ENCODE measurements around the gene MOB3B.
"Not testable (repeated sequence)": the region's sequence is repeated elsewhere in the genome, so short reads cannot be mapped to it uniquely, and the experiment has no call there.

The MOB3B gene

DNA sequence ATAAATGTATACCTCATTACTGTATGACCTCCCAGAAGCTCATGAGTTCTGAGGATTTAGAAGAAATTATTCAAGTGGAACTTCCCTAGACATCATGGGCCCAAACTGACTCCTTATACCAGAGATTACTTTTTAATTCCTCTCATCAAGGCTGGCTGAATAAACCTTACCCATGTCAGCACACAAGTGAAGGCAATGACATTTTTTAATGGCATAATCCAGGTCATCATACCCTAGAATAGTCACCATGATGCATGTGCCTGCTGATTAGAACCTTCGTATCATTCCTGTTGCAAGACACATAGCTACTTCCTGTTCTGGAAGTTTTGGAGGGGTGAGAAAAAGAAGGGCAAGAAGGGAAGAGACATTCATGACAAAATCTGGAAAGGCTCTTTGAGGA, 55.3 kb downstream of the MOB3B start:
- no peak for DNase-seq (ENCODE audit: low spot score)

DNA sequence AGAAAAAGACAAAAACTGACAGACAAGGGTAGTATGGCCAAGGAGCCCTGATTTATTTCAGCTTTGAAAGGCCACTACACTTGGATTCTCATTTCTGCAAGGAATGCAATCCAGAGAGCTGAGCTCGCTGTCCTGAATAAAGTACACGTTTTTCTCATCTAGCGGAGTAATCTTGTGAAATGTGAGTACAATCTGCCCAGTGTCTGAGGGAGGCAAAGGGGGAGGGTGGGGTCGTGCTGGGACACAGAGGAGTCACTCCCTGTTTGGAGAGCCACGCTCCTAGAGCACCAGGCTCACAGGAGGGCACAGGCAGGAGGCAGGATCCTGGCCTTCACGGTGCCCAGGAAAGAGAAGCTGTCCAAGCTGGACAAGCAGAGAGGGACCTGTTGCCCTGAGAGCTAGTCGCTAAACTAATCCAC, 56.5 kb downstream of the MOB3B start:
- no peak for DNase-seq (ENCODE audit: low spot score)

GRCh38 chr9:27472195-27472594, 57.4 kb downstream of the MOB3B start:
- DNase-seq (ENCODE audit: low spot score) = no peak

DNA sequence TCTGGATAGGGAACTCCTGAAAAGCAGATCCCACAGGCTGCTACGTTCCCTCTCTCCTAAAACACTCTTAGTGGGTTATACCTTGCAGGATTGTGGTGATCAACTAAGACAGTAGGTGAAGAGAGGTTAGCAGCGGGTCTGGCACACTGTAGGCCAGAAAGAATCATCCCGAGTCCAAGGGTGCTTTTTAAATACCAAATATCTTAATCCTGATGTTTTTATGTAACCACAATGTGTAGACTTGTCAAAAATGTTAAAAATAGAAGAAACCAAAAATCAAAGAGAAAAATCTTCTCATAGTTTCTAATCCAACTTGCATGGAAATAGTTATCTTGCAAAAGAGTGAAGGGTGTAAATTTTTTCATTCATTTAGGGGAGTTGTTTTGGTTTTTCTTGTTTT, 57.8 kb downstream of the MOB3B start:
- no peak for DNase-seq (ENCODE audit: low spot score)

DNA sequence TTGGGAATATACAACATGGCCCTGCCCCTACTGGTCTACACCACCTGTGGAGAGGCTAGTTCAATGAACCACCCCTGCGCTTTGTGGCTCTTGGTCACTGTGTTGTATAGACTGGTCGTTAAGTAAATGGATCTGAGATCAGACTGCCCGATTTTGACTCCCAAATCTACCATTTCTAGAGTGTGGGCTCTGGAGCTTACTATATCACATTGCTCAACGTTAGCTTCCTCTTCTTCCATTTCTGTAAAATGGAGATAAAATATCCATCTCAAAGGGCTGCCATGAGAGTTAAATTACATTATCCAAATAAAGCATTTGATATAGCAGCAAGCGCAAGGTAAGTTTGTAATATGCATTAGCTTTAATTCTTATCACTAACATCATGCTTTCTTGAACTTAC, 58.2 kb downstream of the MOB3B start:
- DNase-seq (ENCODE audit: low spot score) = no peak

GRCh38 chr9:27470291-27470856, 59.2 kb downstream of the MOB3B start:
- no peak for DNase-seq (ENCODE audit: low spot score)

- no peak for DNase-seq (ENCODE audit: low spot score)
Observed at GRCh38 chr9:27469550-27469949, 60.1 kb downstream of the MOB3B start.

GRCh38 chr9:27468462-27469110, 61.0 kb downstream of the MOB3B start:
- no peak for DNase-seq (ENCODE audit: low spot score)

GRCh38 chr9:27468000-27468399, 61.6 kb downstream of the MOB3B start:
- no peak for DNase-seq (ENCODE audit: low spot score)

DNA sequence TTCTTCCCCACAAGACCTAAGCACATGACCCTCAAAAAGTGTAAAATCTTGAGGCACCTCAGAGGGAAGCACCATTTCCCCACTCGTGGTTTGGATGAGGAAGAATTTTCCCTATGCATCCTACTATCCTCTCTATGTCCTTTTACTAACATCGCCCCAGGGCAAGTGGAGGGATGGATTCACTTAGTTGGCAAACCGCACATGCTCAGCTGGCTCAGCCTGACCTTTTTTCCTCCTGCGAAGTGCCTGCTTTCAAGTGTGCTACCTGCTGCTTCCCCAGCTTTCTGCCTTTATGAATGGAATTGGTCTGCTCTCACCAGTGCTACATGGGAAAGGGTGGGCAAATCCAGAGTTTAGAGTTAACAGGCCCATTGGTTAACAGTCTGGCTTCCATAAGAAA, 62.1 kb downstream of the MOB3B start:
- no peak for DNase-seq (ENCODE audit: low spot score)

GRCh38 chr9:27466516-27466915, 63.1 kb downstream of the MOB3B start:
- not testable (repeated sequence) for DNase-seq (ENCODE audit: low spot score)

DNA sequence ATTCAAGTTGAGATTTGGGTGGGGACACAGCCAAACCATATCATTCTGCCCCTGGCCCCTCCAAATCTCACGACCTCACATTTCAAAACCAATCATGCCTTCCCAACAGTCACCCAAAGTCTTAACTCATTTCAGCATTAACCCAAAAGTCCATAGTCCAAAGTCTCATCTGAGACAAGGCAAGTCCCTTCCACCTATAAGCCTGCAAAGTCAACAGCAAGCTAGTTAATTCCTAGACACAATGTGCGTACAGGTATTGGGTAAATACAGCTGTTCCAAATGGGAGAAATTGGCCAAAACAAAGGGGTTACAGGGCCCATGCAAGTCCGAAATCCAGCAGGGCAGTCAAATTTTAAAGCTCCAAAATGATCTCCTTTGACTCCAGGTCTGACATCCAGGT, 64.7 kb downstream of the MOB3B start:
- not testable (repeated sequence) for DNase-seq (ENCODE audit: low spot score)

- DNase-seq (ENCODE audit: low spot score) = no peak
Observed at GRCh38 chr9:27462846-27463245, 66.8 kb downstream of the MOB3B start.

DNA sequence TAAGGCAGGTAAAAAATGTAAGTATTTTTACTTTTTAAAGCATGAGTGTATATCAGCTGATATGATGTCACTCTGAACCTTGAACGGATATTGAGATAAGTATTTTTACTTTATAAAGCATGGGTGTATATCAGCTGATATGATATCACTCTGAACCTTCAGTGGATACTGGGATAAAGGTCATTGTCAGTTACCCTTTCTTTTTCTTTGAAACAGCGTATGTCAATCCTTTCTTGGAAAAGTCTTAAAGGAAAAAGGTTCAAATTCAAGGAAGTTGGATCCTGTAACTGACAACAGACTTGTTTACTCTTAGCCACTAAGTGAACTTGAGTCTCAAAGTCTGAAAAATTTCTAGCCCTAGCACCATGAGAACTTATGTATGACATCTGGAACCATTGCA, 67.2 kb downstream of the MOB3B start:
- no peak for DNase-seq (ENCODE audit: low spot score)

- DNase-seq (ENCODE audit: low spot score) = no peak
Observed at GRCh38 chr9:27460226-27461023, 69.2 kb downstream of the MOB3B start.

- DNase-seq (ENCODE audit: low spot score) = no peak
Observed at GRCh38 chr9:27457445-27457844, 72.2 kb downstream of the MOB3B start.

DNA sequence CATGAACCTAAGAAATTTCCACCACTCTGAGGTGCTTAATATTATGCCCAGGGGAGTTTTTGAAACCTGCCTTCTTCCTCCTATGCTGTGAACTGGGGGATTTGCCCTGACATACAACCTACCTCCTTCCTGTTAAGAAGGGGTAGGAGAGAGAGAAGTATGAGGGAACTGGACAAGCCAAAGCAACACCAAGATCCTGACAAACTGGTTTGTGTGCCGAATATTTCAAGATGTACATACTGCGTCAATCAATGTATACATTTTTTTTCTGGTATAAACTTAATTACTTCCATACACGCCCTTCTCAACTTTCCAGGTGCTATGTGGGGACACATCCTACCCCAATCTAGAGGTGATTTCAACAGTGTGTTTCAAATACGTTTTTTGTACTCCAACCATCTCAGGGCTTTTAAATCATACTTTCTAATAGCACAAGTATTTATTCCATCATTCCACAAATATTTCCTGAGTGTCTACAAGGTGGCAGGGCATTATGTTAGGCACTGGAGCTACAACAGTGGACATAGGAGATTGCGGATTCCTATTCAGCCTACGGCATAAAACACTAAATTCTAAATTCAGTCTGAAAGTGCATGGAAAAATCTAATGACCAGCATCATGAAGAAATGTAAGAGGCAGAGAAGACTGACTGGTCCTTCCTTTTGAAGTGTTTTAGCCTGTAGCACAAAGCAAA, 75.6 kb downstream of the MOB3B start:
- no peak for DNase-seq (ENCODE audit: low spot score)

- no peak for DNase-seq (ENCODE audit: low spot score)
Observed at GRCh38 chr9:27451207-27451797, 78.3 kb downstream of the MOB3B start.

GRCh38 chr9:27450752-27451151, 78.9 kb downstream of the MOB3B start:
- DNase-seq (ENCODE audit: low spot score) = no peak

DNA sequence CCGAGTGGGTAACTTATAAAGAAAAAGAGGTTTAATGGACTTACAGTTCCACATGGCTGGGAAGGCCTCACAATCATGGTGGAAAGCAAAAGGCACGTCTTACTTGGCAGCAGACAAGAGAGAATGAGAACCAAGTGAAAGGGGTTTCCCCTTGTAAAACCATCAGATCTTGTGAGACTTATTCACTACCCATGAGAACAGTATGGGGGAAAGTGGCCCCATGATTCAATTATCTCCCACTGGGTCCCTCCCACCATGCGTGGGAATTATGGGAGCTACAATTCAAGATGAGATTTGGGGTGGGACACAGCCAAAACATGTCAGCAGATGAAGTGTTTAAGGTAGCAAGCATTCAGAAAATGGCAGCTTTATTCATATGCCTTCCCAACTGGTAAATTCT, 81.3 kb downstream of the MOB3B start:
- not testable (repeated sequence) for DNase-seq (ENCODE audit: low spot score)

DNA sequence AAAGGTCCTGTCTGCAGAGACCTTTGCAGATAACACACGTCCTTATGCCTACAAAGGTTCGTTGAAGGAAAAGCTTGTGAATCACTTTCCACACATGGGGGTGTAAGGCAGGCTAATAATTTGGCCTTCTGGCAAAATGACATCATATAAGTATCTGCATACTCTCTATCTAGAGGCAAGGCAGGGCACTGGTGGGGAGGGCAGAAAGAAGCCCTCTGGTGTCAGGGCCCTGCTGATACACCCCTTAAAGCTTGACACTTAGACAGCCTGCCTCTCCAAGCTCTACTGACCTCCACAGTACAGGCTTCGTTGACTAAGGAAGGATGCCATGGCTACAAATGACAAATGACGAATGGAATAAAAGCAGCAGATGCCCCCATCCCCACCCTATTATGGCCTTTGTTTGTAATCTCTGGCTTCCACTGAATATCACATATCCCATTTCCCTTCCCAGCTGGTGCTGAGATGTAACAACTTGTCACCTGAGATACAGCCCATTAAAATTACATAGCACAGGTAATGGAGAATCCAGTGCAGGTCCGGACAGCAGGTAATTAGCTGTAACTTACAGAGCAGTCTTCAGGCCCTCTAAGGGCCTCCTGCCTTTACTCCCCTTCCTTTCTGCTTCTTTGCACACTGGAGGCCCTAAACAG, 82.5 kb downstream of the MOB3B start:
- DNase-seq (ENCODE audit: low spot score) = no peak

DNA sequence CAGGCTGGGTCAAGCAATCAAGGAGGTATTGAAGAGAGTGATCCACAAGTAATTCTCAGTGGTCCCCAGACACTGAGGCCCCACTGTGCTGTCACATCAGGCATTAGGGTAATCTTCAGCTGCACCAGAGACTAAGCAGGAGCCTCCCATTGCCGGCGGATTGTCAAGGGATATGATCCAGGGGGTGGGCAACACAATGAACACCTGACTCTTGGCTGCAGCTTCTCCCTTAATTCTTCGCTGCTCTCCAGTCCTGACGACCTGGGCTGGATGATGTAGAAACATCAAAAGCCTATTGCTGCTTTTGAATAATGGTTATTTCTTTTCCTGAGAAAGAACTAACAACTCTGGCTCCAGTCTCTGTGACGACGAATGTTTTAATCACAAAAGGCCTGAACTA, 83.9 kb downstream of the MOB3B start:
- no peak for DNase-seq (ENCODE audit: low spot score)
